Bronchial epithelial cell (primary cell): ENCODE results near the gene TAS2R31. TPM values are rescaled to one million over a fixed set of nuclear protein-coding genes. Genes with fewer than 3 reads are reported as not detected.

Experiments
- DNase-seq: peaks from one replicate; pipeline ENCODE4 v3.0.0-alpha.2; 2010; ENCODE audit warnings: low read depth
- FAIRE-seq: peaks from 2 replicates; lab custom pipeline; 2011; peaks lifted over from hg19 to GRCh38; lab: Jason Lieb, UNC
- H3K27me3 ChIP-seq: 2 replicates; pipeline ENCODE4 v1.5.1; 2011; ENCODE audit warnings: low read length; ENCODE audit not compliant: control insufficient read depth, insufficient read depth
- H3K36me3 ChIP-seq: 2 replicates; pipeline ENCODE4 v1.5.1; 2011; ENCODE audit warnings: low read length; ENCODE audit not compliant: control insufficient read depth, insufficient read depth
- H3K4me3 ChIP-seq: 2 replicates; pipeline ENCODE4 v1.5.1; 2011; ENCODE audit warnings: mild to moderate bottlenecking, low read depth, low read length, control low read depth
- CTCF ChIP-seq: IDR thresholded peaks from 2 replicates; pipeline ENCODE4 v1.5.1; 2011; ENCODE audit warnings: mild to moderate bottlenecking, moderate library complexity, low read length, control low read depth, inconsistent platforms; ENCODE audit not compliant: insufficient read depth, severe bottlenecking
- total RNA-seq: library from RNA; depleted of rRNA; stranded (reverse); fragments of >200 nt; gene quantifications from 2 replicates; pipeline ENCODE4 v1.2.1, GENCODE V29; 2014

Gene TAS2R31
- total RNA-seq, 1 donor from 2014 or later, result 1.3 TPM

DNA sequence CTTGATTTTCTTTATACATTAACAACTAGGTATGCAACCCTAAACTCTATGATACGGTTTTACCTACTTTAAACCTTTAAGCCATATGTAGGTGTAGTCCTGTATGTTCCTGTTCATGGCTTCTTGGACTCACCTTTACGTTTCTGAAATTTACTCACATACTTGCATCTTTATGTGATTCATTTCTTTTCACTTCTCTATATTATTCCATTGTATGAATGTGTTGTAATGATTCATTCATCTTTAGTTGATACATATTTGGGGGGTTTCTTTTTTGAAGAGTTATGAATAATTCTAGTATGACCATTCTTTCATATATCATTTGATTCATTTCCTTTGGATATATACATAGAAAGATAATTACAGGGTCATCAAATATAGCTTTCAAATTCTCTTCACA, 42.1 kb downstream of the TAS2R31 start:
- no peaks in the 10 kb centered on the region for H3K36me3 ChIP-seq
- no peak for DNase-seq
- no peak for TF ChIP-seq CTCF
- no peak for FAIRE-seq
- H3K4me3 ChIP-seq, result no peak overlapping the region
- no peaks in the 10 kb centered on the region for H3K27me3 ChIP-seq

GRCh38 chr12:10986812-10987211, 44.4 kb downstream of the TAS2R31 start, which contains the start of gene TAS2R50:
TAS2R50 (minus strand) TSS chr12:10986912; CDS start chr12:10986860, 52 bp downstream.
- no peak for FAIRE-seq

GRCh38 chr12:10982244-10982643, 49.0 kb downstream of the TAS2R31 start:
- FAIRE-seq (no peak), DNase-seq (no peak)
- H3K4me3 ChIP-seq, result no peak overlapping the region
- no peaks in the 10 kb centered on the region for H3K27me3 ChIP-seq
- no peak for TF ChIP-seq CTCF
- H3K36me3 ChIP-seq, result no peaks in the 10 kb centered on the region

More at GRCh38 chr12:10986812-10987211, 44.4 kb downstream of the TAS2R31 start, which contains the start of gene TAS2R50:
- DNase-seq, result no peak
- TF ChIP-seq CTCF, result no peak
- no peak within 1 kb of the TSS for H3K4me3 ChIP-seq
- no peaks in the 10 kb centered on the region for H3K36me3 ChIP-seq
- H3K27me3 ChIP-seq, result no peaks in the 10 kb centered on the region

Other genes with a start within 250 kb of the TAS2R31 start
- not detected in 2 replicates for gene TAS2R7, start 228.8 kb downstream of the TAS2R31 start, total RNA-seq
- not detected in 2 replicates for gene TAS2R8, start 224.1 kb downstream of the TAS2R31 start, total RNA-seq
- not detected in 2 replicates for gene TAS2R9, start 221.2 kb downstream of the TAS2R31 start, total RNA-seq
- 0.26 TPM in 2 replicates for gene TAS2R10, start 205.0 kb downstream of the TAS2R31 start, total RNA-seq
- 0.53 TPM in 1 of 2 replicates, not detected in the other for gene PRR4, start 181.9 kb downstream of the TAS2R31 start, total RNA-seq
- gene PRH1, start 147.2 kb downstream of the TAS2R31 start, total RNA-seq, result 13.3 and 13.7 TPM in 2 replicates
- 0.38 and 1.1 TPM in 2 replicates for gene TAS2R13, start 121.8 kb downstream of the TAS2R31 start, total RNA-seq
- 0.38 TPM in 1 of 2 replicates, not detected in the other for gene PRH2, start 102.2 kb downstream of the TAS2R31 start, total RNA-seq
- gene TAS2R14, start 92.1 kb downstream of the TAS2R31 start, total RNA-seq, result 1.1 and 1.2 TPM in 2 replicates
- 1.0 and 2.1 TPM in 2 replicates for gene TAS2R50, start 44.5 kb downstream of the TAS2R31 start, total RNA-seq
- 1.8 and 2.0 TPM in 2 replicates for gene TAS2R20, start 33.1 kb downstream of the TAS2R31 start, total RNA-seq
- 2.4 and 3.9 TPM in 2 replicates for gene TAS2R19, start 8.8 kb downstream of the TAS2R31 start, total RNA-seq
- 0.90 and 2.1 TPM in 2 replicates for gene TAS2R46, start 30.9 kb upstream of the TAS2R31 start, total RNA-seq
- gene TAS2R43, start 60.9 kb upstream of the TAS2R31 start, total RNA-seq, result 0.79 and 1.3 TPM in 2 replicates
- 3.1 and 4.5 TPM in 2 replicates for gene TAS2R30, start 103.2 kb upstream of the TAS2R31 start, total RNA-seq
- 3.2 and 3.5 TPM in 2 replicates for gene SMIM10L1, start 139.8 kb upstream of the TAS2R31 start, total RNA-seq
- gene TAS2R42, start 155.5 kb upstream of the TAS2R31 start, total RNA-seq, result not detected in 2 replicates
- gene PRB3, start 238.3 kb upstream of the TAS2R31 start, total RNA-seq, result not detected in 2 replicates